AG10803 (cell line): Measurements from ENCODE around the gene UBALD1.

Experiments used
- DNase-seq: peaks from one replicate; pipeline ENCODE4 v3.0.0; 2010; ENCODE audit warnings: low read depth
- H3K4me3 ChIP-seq: 2 replicates; pipeline ENCODE4 v1.5.1; 2011; ENCODE audit warnings: mild to moderate bottlenecking, low read length, control low read depth
- TF ChIP-seq, protein P1 (sequence below): conservative IDR thresholded peaks from 2 replicates; pipeline ENCODE4 v1.5.1; 2011; ENCODE audit warnings: mild to moderate bottlenecking, low read length, control low read depth, inconsistent platforms

Gene UBALD1

DNA sequence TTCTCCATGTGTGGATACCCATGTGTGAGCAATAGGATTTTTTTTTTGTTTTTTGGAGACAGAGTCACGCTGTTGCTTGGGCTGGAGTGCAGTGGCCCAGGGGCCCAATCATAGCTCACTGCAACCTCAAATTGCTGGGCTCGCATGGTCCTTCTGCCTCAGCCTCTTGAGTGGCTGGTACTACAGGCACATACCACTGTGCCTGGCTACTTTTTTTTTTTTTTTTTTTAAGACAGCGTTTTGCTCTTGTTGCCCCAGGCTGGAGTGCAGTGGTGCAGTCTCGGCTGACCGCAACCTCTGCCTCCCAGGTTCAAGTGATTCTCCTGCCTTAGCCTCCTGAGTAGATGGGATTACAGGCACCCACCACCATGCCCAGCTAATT, 26.6 kb upstream of the UBALD1 start:
- TF ChIP-seq, protein P1, sequence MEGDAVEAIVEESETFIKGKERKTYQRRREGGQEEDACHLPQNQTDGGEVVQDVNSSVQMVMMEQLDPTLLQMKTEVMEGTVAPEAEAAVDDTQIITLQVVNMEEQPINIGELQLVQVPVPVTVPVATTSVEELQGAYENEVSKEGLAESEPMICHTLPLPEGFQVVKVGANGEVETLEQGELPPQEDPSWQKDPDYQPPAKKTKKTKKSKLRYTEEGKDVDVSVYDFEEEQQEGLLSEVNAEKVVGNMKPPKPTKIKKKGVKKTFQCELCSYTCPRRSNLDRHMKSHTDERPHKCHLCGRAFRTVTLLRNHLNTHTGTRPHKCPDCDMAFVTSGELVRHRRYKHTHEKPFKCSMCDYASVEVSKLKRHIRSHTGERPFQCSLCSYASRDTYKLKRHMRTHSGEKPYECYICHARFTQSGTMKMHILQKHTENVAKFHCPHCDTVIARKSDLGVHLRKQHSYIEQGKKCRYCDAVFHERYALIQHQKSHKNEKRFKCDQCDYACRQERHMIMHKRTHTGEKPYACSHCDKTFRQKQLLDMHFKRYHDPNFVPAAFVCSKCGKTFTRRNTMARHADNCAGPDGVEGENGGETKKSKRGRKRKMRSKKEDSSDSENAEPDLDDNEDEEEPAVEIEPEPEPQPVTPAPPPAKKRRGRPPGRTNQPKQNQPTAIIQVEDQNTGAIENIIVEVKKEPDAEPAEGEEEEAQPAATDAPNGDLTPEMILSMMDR = no peak
- no peak for DNase-seq
- no peak overlapping the region for H3K4me3 ChIP-seq

DNA sequence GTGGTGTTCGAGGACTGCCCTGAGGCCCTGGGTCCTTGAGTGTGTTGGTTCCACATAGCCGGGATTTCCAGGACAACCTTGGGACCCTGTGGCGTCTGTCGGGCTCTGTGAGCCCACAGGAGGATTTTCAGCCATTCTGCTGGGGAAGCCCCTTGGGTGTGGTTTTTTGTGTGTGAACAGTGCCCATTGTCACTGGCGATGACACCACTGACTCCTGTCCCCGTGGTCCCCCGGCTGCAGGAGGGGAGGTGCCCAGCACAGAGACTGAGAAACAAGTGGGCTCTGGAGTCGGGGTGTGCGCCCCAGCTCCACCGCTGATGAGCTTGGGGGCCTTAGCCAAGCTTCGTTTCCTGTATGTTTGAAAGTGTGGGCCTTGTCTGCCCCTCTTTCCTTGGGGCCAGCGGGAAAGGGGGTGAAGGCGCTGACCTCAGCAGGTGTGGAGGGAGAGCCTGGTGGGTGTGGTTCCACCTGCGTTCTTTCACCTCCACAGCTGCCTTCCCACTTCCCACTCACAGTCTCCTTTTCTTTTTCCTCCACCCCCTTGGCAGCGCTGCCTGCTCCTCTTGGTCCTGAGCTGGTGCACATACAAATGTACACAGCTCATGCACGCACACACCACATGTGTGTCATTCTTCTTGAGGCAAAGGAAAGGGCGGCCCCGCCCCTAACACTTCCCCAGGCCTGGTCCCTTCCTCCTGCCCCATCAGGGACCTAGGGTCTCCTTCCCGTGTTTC, 26.1 kb upstream of the UBALD1 start:
- peak; percentile 33 for DNase-seq
- TF ChIP-seq, protein P1 = no peak
- no peak overlapping the region for H3K4me3 ChIP-seq

DNA sequence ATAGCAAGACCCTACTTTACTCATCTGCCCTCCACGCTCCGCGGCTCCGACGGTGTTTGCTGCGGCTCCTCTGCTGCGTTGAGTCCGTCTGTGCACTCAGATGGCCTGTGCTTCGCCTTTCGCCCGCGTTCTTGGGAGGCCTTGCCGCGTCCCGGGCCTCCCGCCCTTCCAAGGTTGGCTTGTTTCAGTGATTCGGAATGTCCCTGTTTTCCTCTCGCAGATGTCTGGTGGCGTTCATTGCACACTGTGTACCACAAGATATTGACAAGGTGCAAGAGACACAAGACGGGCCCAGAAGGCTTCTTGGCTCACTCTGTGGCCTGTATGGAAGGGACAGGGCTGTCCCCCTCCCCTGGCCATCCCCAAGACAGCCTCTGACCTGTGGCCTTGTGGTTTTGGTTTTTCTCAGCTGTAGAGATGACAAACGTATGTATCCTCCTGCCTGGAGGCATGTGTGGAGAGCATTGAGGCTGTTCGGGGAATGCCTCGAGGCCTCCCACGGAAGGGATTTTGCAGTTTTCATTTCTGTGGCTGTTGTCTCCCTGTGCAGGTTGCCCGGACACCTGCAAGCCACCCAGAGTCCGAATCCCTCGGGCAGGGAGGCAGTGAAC, 25.3 kb upstream of the UBALD1 start:
- no peak overlapping the region for H3K4me3 ChIP-seq
- TF ChIP-seq, protein P1 = no peak
- no peak for DNase-seq

DNA sequence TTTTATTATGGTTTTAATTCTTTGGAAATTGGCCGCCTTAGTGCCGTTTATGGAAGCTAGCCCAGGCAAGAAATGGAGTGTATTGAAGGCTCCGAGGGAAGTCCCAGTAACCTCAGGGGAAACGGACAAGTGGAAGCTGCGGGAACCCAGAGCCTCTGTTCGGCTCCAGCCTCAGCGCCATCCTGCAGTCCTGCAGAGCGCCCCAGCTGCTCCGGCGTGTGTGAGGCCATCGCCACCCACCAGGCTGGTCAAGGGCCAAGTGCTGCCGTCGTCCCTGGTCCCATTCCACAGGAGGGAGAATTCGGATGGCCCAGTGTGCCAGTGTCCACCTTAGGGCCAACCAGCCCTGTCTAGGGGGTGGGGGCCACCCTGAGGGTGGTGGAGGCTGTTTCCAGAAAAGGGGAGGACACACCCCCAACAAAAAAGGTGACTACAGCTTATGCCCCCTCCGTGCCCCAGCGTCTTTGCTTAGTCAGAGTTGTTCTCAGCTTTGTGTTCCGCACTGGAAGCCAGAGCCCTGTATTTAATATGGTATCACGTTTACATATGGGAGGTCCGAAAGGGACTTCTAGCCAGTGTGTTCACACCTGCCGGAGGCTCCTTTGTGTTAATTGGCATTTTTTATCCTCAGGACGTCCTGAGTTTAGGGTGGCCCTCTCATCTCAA, 22.9 kb upstream of the UBALD1 start:
- no peak overlapping the region for H3K4me3 ChIP-seq
- TF ChIP-seq, protein P1 = no peak
- DNase-seq = no peak

DNA sequence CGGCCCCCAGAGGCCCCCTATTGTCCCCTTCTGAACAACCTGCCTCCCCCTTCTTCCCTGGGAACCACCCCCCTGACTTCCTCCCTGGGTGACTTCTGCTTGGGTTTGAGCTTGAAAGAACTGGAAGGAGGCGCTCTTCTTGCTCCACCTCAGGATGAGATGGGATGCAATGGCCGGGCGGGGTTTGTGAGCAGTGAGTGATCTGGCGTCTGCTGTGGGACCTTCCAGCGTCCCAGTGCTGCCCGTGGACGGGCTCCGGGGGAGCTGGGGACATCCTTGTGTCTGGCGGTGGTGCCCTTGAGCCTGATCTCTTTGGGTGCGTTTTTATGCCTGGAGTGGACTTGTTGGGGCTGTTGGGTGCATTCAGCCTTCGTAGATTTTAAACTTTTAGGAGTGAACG, 21.5 kb upstream of the UBALD1 start:
- DNase-seq = no peak
- no peak overlapping the region for H3K4me3 ChIP-seq
- TF ChIP-seq, protein P1 = no peak

DNA sequence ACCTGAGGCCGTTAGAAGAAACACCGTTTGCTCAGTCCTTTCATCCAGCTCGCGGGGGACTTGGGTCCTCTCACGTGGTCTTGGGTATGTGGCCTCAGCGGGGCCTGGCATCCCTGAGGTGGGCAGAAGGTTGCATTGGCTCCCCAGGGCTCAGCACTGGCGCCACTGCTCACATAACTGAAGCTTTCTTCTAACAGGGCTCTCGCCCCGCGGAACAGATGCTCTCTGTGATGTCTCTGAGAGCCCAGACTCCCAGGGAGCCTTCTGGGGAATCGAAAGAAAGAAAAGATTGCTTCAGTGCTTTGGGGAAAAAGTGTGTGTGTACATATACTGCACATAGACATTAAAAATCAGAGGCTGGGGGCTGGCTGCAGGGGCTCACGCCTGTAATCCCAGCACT, 20.1 kb upstream of the UBALD1 start:
- H3K4me3 ChIP-seq = no peak overlapping the region
- DNase-seq = no peak
- TF ChIP-seq, protein P1 = no peak
